ENCODE data around the gene WWOX.

GRCh38 chr16:79100447-79100846 lies 1001.0 kb downstream of the WWOX start:
- TF ChIP-seq, protein P1, sequence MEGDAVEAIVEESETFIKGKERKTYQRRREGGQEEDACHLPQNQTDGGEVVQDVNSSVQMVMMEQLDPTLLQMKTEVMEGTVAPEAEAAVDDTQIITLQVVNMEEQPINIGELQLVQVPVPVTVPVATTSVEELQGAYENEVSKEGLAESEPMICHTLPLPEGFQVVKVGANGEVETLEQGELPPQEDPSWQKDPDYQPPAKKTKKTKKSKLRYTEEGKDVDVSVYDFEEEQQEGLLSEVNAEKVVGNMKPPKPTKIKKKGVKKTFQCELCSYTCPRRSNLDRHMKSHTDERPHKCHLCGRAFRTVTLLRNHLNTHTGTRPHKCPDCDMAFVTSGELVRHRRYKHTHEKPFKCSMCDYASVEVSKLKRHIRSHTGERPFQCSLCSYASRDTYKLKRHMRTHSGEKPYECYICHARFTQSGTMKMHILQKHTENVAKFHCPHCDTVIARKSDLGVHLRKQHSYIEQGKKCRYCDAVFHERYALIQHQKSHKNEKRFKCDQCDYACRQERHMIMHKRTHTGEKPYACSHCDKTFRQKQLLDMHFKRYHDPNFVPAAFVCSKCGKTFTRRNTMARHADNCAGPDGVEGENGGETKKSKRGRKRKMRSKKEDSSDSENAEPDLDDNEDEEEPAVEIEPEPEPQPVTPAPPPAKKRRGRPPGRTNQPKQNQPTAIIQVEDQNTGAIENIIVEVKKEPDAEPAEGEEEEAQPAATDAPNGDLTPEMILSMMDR (IDR thresholded peaks at IDR 0.05; ENCODE audit: borderline replicate concordance, extremely low read depth, low read length, poor library complexity, severe bottlenecking) = no peak
- TF ChIP-seq EZH2 (IDR thresholded peaks at IDR 0.05; ENCODE audit: borderline replicate concordance, low read depth, low read length, severe bottlenecking) = no peak
